ENCODE measurements around the gene DCP2. TPM values are rescaled to one million over a fixed set of nuclear protein-coding genes. Genes with fewer than 3 reads are reported as not detected.

DCP2 gene
- polyA plus RNA-seq, 1 donor from 2014 or later = 26.2 TPM

- Histone ChIP-seq H3K4me2 (ENCODE audit: low read length) (no peak overlapping the region), H3K9me3 (ENCODE audit: low read length) (no peaks in the 10 kb centered on the region), H2AFZ (ENCODE audit: low read depth, low read length) (no peak overlapping the region), H3K9me2 (ENCODE audit: insufficient read depth, low read length) (no peaks in the 10 kb centered on the region), H3K4me3 (ENCODE audit: low read length) (no peak overlapping the region), H3K79me2 (replicated peaks; ENCODE audit: insufficient read depth, low read length) (peaks cover 18% of the 10 kb centered on the region), H4K20me1 (ENCODE audit: insufficient read depth) (no peaks in the 10 kb centered on the region), H3K27ac (ENCODE audit: low read length) (no peak overlapping the region), H3F3A (ENCODE audit: insufficient read depth, low read length, poor library complexity, severe bottlenecking) (no peaks in the 10 kb centered on the region), H3K9ac (ENCODE audit: low read length) (no peak overlapping the region), H3K27me3 (ENCODE audit: insufficient read depth, low read depth, low read length) (no peaks in the 10 kb centered on the region), H3K36me3 (ENCODE audit: insufficient read depth, low read length) (peaks cover 13% of the 10 kb centered on the region)
- TF ChIP-seq CTCF (IDR thresholded peaks at IDR 0.05; ENCODE audit: poor library complexity, severe bottlenecking) = no peak
- no peak for TF ChIP-seq SMC3 (conservative IDR thresholded peaks at IDR 0.05; ENCODE audit: poor library complexity)
Measured at GRCh38 chr5:113000466-113000865, 23.9 kb downstream of the DCP2 start.

GRCh38 chr5:113002423-113002822 is 25.8 kb downstream of the DCP2 start:
- TF ChIP-seq RAD21 (conservative IDR thresholded peaks at IDR 0.05) = no peak
- no peak for TF ChIP-seq SMC3 (conservative IDR thresholded peaks at IDR 0.05; ENCODE audit: poor library complexity)
- TF ChIP-seq EZH2 (IDR thresholded peaks at IDR 0.05; ENCODE audit: borderline replicate concordance, insufficient read depth, low read length, poor library complexity, severe bottlenecking) = no peak
- TF ChIP-seq, protein P1, sequence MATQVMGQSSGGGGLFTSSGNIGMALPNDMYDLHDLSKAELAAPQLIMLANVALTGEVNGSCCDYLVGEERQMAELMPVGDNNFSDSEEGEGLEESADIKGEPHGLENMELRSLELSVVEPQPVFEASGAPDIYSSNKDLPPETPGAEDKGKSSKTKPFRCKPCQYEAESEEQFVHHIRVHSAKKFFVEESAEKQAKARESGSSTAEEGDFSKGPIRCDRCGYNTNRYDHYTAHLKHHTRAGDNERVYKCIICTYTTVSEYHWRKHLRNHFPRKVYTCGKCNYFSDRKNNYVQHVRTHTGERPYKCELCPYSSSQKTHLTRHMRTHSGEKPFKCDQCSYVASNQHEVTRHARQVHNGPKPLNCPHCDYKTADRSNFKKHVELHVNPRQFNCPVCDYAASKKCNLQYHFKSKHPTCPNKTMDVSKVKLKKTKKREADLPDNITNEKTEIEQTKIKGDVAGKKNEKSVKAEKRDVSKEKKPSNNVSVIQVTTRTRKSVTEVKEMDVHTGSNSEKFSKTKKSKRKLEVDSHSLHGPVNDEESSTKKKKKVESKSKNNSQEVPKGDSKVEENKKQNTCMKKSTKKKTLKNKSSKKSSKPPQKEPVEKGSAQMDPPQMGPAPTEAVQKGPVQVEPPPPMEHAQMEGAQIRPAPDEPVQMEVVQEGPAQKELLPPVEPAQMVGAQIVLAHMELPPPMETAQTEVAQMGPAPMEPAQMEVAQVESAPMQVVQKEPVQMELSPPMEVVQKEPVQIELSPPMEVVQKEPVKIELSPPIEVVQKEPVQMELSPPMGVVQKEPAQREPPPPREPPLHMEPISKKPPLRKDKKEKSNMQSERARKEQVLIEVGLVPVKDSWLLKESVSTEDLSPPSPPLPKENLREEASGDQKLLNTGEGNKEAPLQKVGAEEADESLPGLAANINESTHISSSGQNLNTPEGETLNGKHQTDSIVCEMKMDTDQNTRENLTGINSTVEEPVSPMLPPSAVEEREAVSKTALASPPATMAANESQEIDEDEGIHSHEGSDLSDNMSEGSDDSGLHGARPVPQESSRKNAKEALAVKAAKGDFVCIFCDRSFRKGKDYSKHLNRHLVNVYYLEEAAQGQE (IDR thresholded peaks at IDR 0.05; ENCODE audit: borderline replicate concordance) = no peak
- no peak for TF ChIP-seq MXI1 (conservative IDR thresholded peaks at IDR 0.05; ENCODE audit: poor library complexity, severe bottlenecking)
- no peak for TF ChIP-seq CTCF (IDR thresholded peaks at IDR 0.05; ENCODE audit: poor library complexity, severe bottlenecking)
- TF ChIP-seq TAF1 (IDR thresholded peaks at IDR 0.05; ENCODE audit: low read depth) = no peak
- TF ChIP-seq POLR2AphosphoS5 (IDR thresholded peaks at IDR 0.05) = no peak
- TF ChIP-seq EP300 (conservative IDR thresholded peaks at IDR 0.05; ENCODE audit: poor library complexity, severe bottlenecking) = no peak
- H3K27me3 ChIP-seq (ENCODE audit: insufficient read depth, low read depth, low read length) = no peaks in the 10 kb centered on the region
- H4K20me1 ChIP-seq (ENCODE audit: insufficient read depth) = no peaks in the 10 kb centered on the region
- peaks cover 13% of the 10 kb centered on the region for H3K36me3 ChIP-seq (ENCODE audit: insufficient read depth, low read length)
- H3K79me2 ChIP-seq (replicated peaks; ENCODE audit: insufficient read depth, low read length) = peaks cover 10% of the 10 kb centered on the region
- no peaks in the 10 kb centered on the region for H3K9me3 ChIP-seq (ENCODE audit: low read length)
- H3K27ac ChIP-seq (ENCODE audit: low read length) = no peak overlapping the region
- no peaks in the 10 kb centered on the region for H3K9me2 ChIP-seq (ENCODE audit: insufficient read depth, low read length)
- H2AFZ ChIP-seq (ENCODE audit: low read depth, low read length) = no peak overlapping the region
- no peaks in the 10 kb centered on the region for H3F3A ChIP-seq (ENCODE audit: insufficient read depth, low read length, poor library complexity, severe bottlenecking)
- no peak overlapping the region for H3K4me2 ChIP-seq (ENCODE audit: low read length)
- no peak overlapping the region for H3K4me3 ChIP-seq (ENCODE audit: low read length)
- H3K9ac ChIP-seq (ENCODE audit: low read length) = no peak overlapping the region

All from neural cell (in vitro differentiated cells).